Lung (tissue), 12 donors: Measurements from ENCODE around the gene ABHD12. TPM values are rescaled to one million over a fixed set of nuclear protein-coding genes. Genes with fewer than 3 reads are reported as not detected.

ENCODE experiments used
- ATAC-seq: fragments of 200-7000 bp; cut with Tn5 transposase; one replicate; pipeline ENCODE4 v1.9.1; 2020; ENCODE audit warnings: moderate number of reproducible peaks; ENCODE audit not compliant: insufficient read depth, low FRiP score
- DNase-seq, 3 donors: peaks; one replicate each; pipeline ENCODE4 v3.0.0-alpha.2; 2013 to 2017
- H3K27ac ChIP-seq, 2 donors: one replicate each; pipeline ENCODE4 v1.5.1; 2013; ENCODE audit warnings: mild to moderate bottlenecking in 2 of 2, moderate library complexity in 2 of 2, control low read depth in 1 of 2, inconsistent platforms in 1 of 2, low read depth in 1 of 2, low read length in 1 of 2
- H3K27me3 ChIP-seq, 3 donors: one replicate each; pipeline ENCODE4 v1.5.1; 2013; ENCODE audit warnings: low read length in 2 of 3; ENCODE audit not compliant: control insufficient read depth in 3 of 3, insufficient read depth in 3 of 3
- H3K36me3 ChIP-seq, 4 donors: one replicate each; pipeline ENCODE4 v1.5.1; 2013; ENCODE audit warnings: low read length in 4 of 4, mild to moderate bottlenecking in 1 of 4, moderate library complexity in 1 of 4; ENCODE audit not compliant: control insufficient read depth in 4 of 4, insufficient read depth in 4 of 4
- H3K4me1 ChIP-seq, 5 donors: one replicate each; pipeline ENCODE4 v1.5.1; 2013; ENCODE audit warnings: low read length in 5 of 5, mild to moderate bottlenecking in 2 of 5, moderate library complexity in 1 of 5; ENCODE audit not compliant: control insufficient read depth in 5 of 5, insufficient read depth in 5 of 5
- H3K4me3 ChIP-seq: one replicate; pipeline ENCODE4 v1.5.1; 2013; ENCODE audit warnings: mild to moderate bottlenecking, control low read depth, moderate library complexity
- H3K9ac ChIP-seq, 2 donors: one replicate each; pipeline ENCODE4 v1.5.1; 2013; ENCODE audit warnings: low read length in 2 of 2, control low read depth in 1 of 2; ENCODE audit not compliant: insufficient read depth in 1 of 2
- H3K9me3 ChIP-seq, 4 donors: one replicate each; pipeline ENCODE4 v1.5.1; 2013; ENCODE audit warnings: low read length in 3 of 4, mild to moderate bottlenecking in 1 of 4, moderate library complexity in 1 of 4; ENCODE audit not compliant: control insufficient read depth in 4 of 4, insufficient read depth in 3 of 4
- CTCF ChIP-seq: IDR thresholded peaks from 2 replicates; pipeline ENCODE4 v1.5.1; 2012; ENCODE audit warnings: mild to moderate bottlenecking; ENCODE audit errors: control extremely low read depth, extremely low read depth
- WGBS, 2 donors: extraction: QIAGEN DNeasy Blood & Tissue Kit; methylation state at CpG; one replicate each; pipeline ENCODE4 v1.1.7; 2013; 5-methylcytosine and 5-hydroxymethylcytosine counted together
- polyA plus RNA-seq, 2 donors: library from polyadenylated mRNA; stranded (reverse); fragments of 200-250 nt; gene quantifications; one replicate each; pipeline ENCODE4 v1.2.1, GENCODE V29; 2013
- total RNA-seq, 2 donors: library from RNA; depleted of rRNA in 1 of 2; stranded (reverse); fragments of >200 nt in 1 of 2; gene quantifications; one replicate each; pipeline ENCODE4 v1.2.1, GENCODE V29; 2014 to 2021
- donor health status: control.
- donor health status: control.
- donor health status: Bipolar disorder and iron deficiency.
- donor health status: healthy.
- donor health status: DM: yes; HTN: yes; CAD: no.

Gene ABHD12
- total and polyA plus RNA-seq, 4 donors = 34.3 to 58.1 (median 44.6) TPM

GRCh38 chr20:25408890-25409289 lies 18.3 kb upstream of the ABHD12 start:
- Histone ChIP-seq H3K4me3 (no peak overlapping the region), H3K36me3 (no peaks in the 10 kb centered on the region), H3K9ac (peak overlapping the region in 1 of 2 donors; percentile 57), H3K27me3 (no peaks in the 10 kb centered on the region), H3K27ac (no peak overlapping the region), H3K4me1 (peaks cover 0 to 13% (median 2%) of the 10 kb centered on the region in 5 donors), H3K9me3 (no peaks in the 10 kb centered on the region)
- DNase-seq = no peak
- no peak for TF ChIP-seq CTCF
- WGBS, 2 donors = 92 to 94% methylated on average over 5 of the region's 5 CpGs
- no peak for ATAC-seq

GRCh38 chr20:25408170-25408547 lies 17.5 kb upstream of the ABHD12 start:
- H3K36me3 ChIP-seq = no peaks in the 10 kb centered on the region
- no peak for ATAC-seq
- H3K4me3 ChIP-seq = no peak overlapping the region
- H3K9me3 ChIP-seq = peaks cover 0 to 1% (median under 1%) of the 10 kb centered on the region in 4 donors
- DNase-seq = no peak
- no peaks in the 10 kb centered on the region for H3K27me3 ChIP-seq
- H3K4me1 ChIP-seq = peaks cover 0 to 13% (median 2%) of the 10 kb centered on the region in 5 donors
- WGBS, 2 donors = 4 to 5% methylated on average over 4 of the region's 4 CpGs
- no peak for TF ChIP-seq CTCF
- H3K9ac ChIP-seq = peak overlapping the region; percentile 57 to 73
- no peak overlapping the region for H3K27ac ChIP-seq

GRCh38 chr20:25407311-25408169 lies 16.9 kb upstream of the ABHD12 start, which contains the start of gene GINS1:
Gene GINS1, plus strand, starts transcription at chr20:25407673. Its CDS starts 148 bp downstream, at chr20:25407821.
- H3K4me1 ChIP-seq = peaks cover 0 to 13% (median 2%) of the 10 kb centered on the region in 5 donors
- ATAC-seq = peak; percentile 89
- 1% methylated on average over 56 of the region's 56 CpGs for WGBS, 2 donors
- peak within 1 kb of the TSS in 1 of 2 donors; percentile 49 for H3K27ac ChIP-seq
- peak within 1 kb of the TSS; percentile 52 for H3K4me3 ChIP-seq
- no peaks in the 10 kb centered on the region for H3K27me3 ChIP-seq
- TF ChIP-seq CTCF = no peak
- peaks cover 0 to 6% (median 4%) of the 10 kb centered on the region in 4 donors for H3K9me3 ChIP-seq
- DNase-seq = peak; percentile 91 to 94 (median 94)
- peak within 1 kb of the TSS; percentile 57 to 73 for H3K9ac ChIP-seq
- no peaks in the 10 kb centered on the region for H3K36me3 ChIP-seq
